ENCODE data around the gene RNFT2. TPM values are rescaled to one million over a fixed set of nuclear protein-coding genes. Genes with fewer than 3 reads are reported as not detected.

The RNFT2 gene
- polyA plus RNA-seq, 2 of the 4 experiments (the other 2 are of a cell fraction), result 2.6 to 7.2 TPM

DNA sequence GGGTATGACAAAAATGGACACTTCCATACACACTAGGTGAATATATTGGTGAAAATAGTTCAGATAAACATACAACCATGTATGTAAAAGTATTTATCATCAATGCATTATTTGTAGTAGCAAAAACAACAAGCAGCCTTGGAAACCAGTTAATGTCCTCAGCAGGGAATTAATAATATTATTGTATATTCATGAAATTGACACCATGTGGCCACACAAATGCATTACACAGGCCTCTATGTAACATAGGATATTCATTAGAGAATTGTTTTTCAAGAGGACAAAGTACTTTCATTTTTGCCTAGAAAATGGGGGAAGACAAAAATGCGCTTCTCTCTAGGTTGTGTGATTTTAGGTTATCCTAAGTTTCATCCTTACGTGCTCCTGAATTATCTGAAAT, 24.6 kb upstream of the RNFT2 start:
- no peak for ATAC-seq
- Histone ChIP-seq H3K4me3 (no peak overlapping the region), H3K27ac (no peak overlapping the region), H3K9me3 (no peaks in the 10 kb centered on the region), H3K4me1 (peaks cover 9% of the 10 kb centered on the region; the same call in 1 of the 3 replicates), H3K4me2 (no peak overlapping the region)
- no peak for FAIRE-seq
- DNase-seq (ENCODE audit: low read depth in 1 of 2, low spot score in 1 of 2), result no peak
- ChIA-PET CTCF (interaction anchor here (0.9 to 1.7 kb wide), 3 partner anchors 10 to 477 kb away, joined by 3 to 5 read pairs (median 4); no protein-coding TSS in a partner anchor), POLR2A (no interaction called here)
- TF ChIP-seq NPAS2 (CRISPR knock-in tag; IDR thresholded peaks at IDR 0.05; ENCODE audit: borderline replicate concordance) (no peak), HEYL (CRISPR knock-in tag; IDR thresholded peaks at IDR 0.05) (no peak), TP53 (CRISPR knock-in tag; IDR thresholded peaks at IDR 0.05) (no peak), CBX8 (IDR thresholded peaks at IDR 0.05) (no peak), GATA3 (IDR thresholded peaks at IDR 0.05; ENCODE audit: borderline replicate concordance) (no peak), EHMT2 (IDR thresholded peaks at IDR 0.05; ENCODE audit: low read depth) (no peak), RARB (CRISPR knock-in tag; IDR thresholded peaks at IDR 0.05) (no peak), ZC3H11A (IDR thresholded peaks at IDR 0.05) (no peak), RNF2 (IDR thresholded peaks at IDR 0.05; ENCODE audit: borderline replicate concordance, low read depth) (no peak), MAZ (IDR thresholded peaks at IDR 0.05; ENCODE audit: borderline replicate concordance, low read depth, low read length) (no peak), BHLHE40 (IDR thresholded peaks at IDR 0.05; ENCODE audit: low read depth, low read length) (no peak), FOSB (CRISPR knock-in tag; IDR thresholded peaks at IDR 0.05) (no peak)
- TF ChIP-seq, protein P1, sequence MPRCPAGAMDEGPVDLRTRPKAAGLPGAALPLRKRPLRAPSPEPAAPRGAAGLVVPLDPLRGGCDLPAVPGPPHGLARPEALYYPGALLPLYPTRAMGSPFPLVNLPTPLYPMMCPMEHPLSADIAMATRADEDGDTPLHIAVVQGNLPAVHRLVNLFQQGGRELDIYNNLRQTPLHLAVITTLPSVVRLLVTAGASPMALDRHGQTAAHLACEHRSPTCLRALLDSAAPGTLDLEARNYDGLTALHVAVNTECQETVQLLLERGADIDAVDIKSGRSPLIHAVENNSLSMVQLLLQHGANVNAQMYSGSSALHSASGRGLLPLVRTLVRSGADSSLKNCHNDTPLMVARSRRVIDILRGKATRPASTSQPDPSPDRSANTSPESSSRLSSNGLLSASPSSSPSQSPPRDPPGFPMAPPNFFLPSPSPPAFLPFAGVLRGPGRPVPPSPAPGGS (IDR thresholded peaks at IDR 0.05), result no peak
- TF ChIP-seq, protein P2, sequence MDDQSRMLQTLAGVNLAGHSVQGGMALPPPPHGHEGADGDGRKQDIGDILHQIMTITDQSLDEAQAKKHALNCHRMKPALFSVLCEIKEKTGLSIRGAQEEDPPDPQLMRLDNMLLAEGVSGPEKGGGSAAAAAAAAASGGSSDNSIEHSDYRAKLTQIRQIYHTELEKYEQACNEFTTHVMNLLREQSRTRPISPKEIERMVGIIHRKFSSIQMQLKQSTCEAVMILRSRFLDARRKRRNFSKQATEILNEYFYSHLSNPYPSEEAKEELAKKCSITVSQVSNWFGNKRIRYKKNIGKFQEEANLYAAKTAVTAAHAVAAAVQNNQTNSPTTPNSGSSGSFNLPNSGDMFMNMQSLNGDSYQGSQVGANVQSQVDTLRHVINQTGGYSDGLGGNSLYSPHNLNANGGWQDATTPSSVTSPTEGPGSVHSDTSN (IDR thresholded peaks at IDR 0.05), result no peak
- TF ChIP-seq, protein P3, sequence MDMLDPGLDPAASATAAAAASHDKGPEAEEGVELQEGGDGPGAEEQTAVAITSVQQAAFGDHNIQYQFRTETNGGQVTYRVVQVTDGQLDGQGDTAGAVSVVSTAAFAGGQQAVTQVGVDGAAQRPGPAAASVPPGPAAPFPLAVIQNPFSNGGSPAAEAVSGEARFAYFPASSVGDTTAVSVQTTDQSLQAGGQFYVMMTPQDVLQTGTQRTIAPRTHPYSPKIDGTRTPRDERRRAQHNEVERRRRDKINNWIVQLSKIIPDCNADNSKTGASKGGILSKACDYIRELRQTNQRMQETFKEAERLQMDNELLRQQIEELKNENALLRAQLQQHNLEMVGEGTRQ (IDR thresholded peaks at IDR 0.05), result no peak
- TF ChIP-seq, protein P4, sequence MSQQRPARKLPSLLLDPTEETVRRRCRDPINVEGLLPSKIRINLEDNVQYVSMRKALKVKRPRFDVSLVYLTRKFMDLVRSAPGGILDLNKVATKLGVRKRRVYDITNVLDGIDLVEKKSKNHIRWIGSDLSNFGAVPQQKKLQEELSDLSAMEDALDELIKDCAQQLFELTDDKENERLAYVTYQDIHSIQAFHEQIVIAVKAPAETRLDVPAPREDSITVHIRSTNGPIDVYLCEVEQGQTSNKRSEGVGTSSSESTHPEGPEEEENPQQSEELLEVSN (IDR thresholded peaks at IDR 0.05; ENCODE audit: borderline replicate concordance, low read depth), result no peak
- TF ChIP-seq, protein P5, sequence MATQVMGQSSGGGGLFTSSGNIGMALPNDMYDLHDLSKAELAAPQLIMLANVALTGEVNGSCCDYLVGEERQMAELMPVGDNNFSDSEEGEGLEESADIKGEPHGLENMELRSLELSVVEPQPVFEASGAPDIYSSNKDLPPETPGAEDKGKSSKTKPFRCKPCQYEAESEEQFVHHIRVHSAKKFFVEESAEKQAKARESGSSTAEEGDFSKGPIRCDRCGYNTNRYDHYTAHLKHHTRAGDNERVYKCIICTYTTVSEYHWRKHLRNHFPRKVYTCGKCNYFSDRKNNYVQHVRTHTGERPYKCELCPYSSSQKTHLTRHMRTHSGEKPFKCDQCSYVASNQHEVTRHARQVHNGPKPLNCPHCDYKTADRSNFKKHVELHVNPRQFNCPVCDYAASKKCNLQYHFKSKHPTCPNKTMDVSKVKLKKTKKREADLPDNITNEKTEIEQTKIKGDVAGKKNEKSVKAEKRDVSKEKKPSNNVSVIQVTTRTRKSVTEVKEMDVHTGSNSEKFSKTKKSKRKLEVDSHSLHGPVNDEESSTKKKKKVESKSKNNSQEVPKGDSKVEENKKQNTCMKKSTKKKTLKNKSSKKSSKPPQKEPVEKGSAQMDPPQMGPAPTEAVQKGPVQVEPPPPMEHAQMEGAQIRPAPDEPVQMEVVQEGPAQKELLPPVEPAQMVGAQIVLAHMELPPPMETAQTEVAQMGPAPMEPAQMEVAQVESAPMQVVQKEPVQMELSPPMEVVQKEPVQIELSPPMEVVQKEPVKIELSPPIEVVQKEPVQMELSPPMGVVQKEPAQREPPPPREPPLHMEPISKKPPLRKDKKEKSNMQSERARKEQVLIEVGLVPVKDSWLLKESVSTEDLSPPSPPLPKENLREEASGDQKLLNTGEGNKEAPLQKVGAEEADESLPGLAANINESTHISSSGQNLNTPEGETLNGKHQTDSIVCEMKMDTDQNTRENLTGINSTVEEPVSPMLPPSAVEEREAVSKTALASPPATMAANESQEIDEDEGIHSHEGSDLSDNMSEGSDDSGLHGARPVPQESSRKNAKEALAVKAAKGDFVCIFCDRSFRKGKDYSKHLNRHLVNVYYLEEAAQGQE (IDR thresholded peaks at IDR 0.05), result no peak
- 96% methylated on average over 2 of the region's 2 CpGs for WGBS (ENCODE audit: missing lambda C conversion rate)

DNA sequence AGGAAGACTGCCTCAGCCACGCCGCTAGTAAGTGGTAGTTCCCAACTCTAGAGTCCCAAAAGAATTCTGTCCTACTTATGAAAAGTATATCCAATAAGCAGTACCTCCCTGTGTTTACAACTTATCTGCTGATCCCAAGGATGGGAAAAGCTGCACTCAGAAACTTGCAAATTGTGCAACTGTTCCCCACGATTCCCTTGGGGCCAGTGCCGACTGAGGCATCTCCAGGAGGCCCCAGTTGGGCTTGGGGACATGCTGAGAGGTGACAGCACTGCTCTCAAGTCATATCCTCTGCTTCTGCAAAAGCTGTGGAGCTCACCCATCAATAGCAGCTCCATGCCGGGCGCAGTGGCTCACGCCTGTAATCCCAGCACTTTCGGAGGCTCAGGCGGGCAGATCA, 23.9 kb upstream of the RNFT2 start:
- H3K4me2 ChIP-seq, result no peak overlapping the region
- CTCF ChIA-PET, result interaction anchor here (0.9 to 1.7 kb wide), 3 partner anchors 11 to 478 kb away, joined by 3 to 5 read pairs (median 4); no protein-coding TSS in a partner anchor
- POLR2A ChIA-PET, result no interaction called here
- no peak overlapping the region for H3K4me3 ChIP-seq
- TF ChIP-seq FOSL2 (IDR thresholded peaks at IDR 0.05) (no peak), FOSL2 (CRISPR knock-in tag; IDR thresholded peaks at IDR 0.05) (no peak), EP300 (IDR thresholded peaks at IDR 0.05) (no peak), SREBF2 (IDR thresholded peaks at IDR 0.05) (no peak), NFE2L2 (conservative IDR thresholded peaks at IDR 0.05; ENCODE audit: low read length) (no peak), HEYL (CRISPR knock-in tag; IDR thresholded peaks at IDR 0.05) (no peak), FOSB (CRISPR knock-in tag; IDR thresholded peaks at IDR 0.05) (no peak), KDM1A (IDR thresholded peaks at IDR 0.05; ENCODE audit: low read depth) (no peak)
- TF ChIP-seq, protein P4 (IDR thresholded peaks at IDR 0.05; ENCODE audit: borderline replicate concordance, low read depth), result no peak
- TF ChIP-seq, protein P2 (IDR thresholded peaks at IDR 0.05), result no peak
- no peak overlapping the region for H3K27ac ChIP-seq
- no peak for FAIRE-seq
- H3K9me3 ChIP-seq, result no peaks in the 10 kb centered on the region
- ATAC-seq, result no peak
- H3K4me1 ChIP-seq, result peaks cover 4% of the 10 kb centered on the region; the same call in 1 of the 3 replicates
- WGBS (ENCODE audit: missing lambda C conversion rate), result 93% methylated on average over 9 of the region's 9 CpGs
- DNase-seq (ENCODE audit: low read depth in 1 of 2, low spot score in 1 of 2), result no peak
